Keratinocyte (primary cell): ENCODE data around the gene GOLIM4.

Experiments
- EZH2 ChIP-seq: IDR thresholded peaks from one replicate; pipeline ENCODE4 v1.6.1; 2012; ENCODE audit warnings: inconsistent platforms, mild to moderate bottlenecking, low read length, moderate library complexity
- TF ChIP-seq, protein P1 (sequence below), 3 experiments: IDR thresholded peaks in 1 of 3; conservative IDR thresholded peaks in 1 of 3; optimal IDR thresholded peaks in 1 of 3; 2 replicates in 2 of 3; 3 replicates in 1 of 3; pipeline versions ENCODE3 to v1.5.1; 2011; ENCODE audit warnings: low read length in 3 of 3, mild to moderate bottlenecking in 3 of 3, moderate library complexity in 2 of 3, control low read depth in 1 of 3, inconsistent platforms in 1 of 3; ENCODE audit not compliant: insufficient read depth in 2 of 3; ENCODE audit errors: extremely low read depth in 1 of 3

DNA sequence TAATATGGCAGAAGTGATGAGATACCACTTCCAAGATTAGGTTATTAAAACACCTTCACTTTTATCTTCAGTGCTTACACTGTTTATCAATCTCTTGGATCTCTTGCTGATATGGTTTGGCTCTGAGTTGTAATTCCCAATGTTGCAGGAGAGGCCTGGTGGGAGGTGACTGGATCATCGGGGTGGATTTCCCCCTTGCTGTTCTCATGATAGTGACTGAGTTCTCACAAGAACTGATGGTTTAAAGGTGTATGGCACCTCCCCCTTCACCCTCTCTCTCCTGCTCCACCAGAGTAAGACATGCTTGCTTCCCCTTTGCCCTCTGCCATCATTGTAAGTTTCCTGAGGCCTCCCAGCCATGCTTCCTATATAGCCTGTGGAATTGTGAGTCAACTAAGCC is 11.8 kb downstream of the GOLIM4 start:
- TF ChIP-seq, protein P1, sequence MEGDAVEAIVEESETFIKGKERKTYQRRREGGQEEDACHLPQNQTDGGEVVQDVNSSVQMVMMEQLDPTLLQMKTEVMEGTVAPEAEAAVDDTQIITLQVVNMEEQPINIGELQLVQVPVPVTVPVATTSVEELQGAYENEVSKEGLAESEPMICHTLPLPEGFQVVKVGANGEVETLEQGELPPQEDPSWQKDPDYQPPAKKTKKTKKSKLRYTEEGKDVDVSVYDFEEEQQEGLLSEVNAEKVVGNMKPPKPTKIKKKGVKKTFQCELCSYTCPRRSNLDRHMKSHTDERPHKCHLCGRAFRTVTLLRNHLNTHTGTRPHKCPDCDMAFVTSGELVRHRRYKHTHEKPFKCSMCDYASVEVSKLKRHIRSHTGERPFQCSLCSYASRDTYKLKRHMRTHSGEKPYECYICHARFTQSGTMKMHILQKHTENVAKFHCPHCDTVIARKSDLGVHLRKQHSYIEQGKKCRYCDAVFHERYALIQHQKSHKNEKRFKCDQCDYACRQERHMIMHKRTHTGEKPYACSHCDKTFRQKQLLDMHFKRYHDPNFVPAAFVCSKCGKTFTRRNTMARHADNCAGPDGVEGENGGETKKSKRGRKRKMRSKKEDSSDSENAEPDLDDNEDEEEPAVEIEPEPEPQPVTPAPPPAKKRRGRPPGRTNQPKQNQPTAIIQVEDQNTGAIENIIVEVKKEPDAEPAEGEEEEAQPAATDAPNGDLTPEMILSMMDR (optimal IDR thresholded peaks at IDR 0.05 in 1 of 3, IDR thresholded peaks at IDR 0.05 in 1 of 3, conservative IDR thresholded peaks at IDR 0.05 in 1 of 3; ENCODE audit: extremely low read depth in 1 of 3, insufficient read depth in 2 of 3, low read length in 3 of 3) = no peak
- TF ChIP-seq EZH2 = no peak
